Activated CD4-positive, alpha-beta T cell treated with anti-CD3 and anti-CD28 coated beads, Interleukin-10, Interleukin-2, amounts not matched to agents 100 ng/mL and 50 ng/mL, durations not matched to agents 16 hours and 8 hours (primary cell): Measurements from ENCODE around the gene UBLCP1.
"Not testable (repeated sequence)": the region's sequence is repeated elsewhere in the genome, so short reads cannot be mapped to it uniquely, and the experiment has no call there.

Source experiments
- DNase-seq: peaks from one replicate; pipeline ENCODE4 v3.0.0-alpha.2; 2020

UBLCP1 gene

GRCh38 chr5:159252195-159252594, 10.9 kb upstream of the UBLCP1 start:
- DNase-seq: no peak

- DNase-seq: no peak
These were observed 6.1 kb upstream of the UBLCP1 start for GRCh38 chr5:159257007-159257406.

- no peak for DNase-seq
These were observed 5.3 kb upstream of the UBLCP1 start for GRCh38 chr5:159257629-159258283.

- no peak for DNase-seq
These were observed 4.7 kb upstream of the UBLCP1 start for GRCh38 chr5:159258361-159258760.

GRCh38 chr5:159260212-159260611, 2.9 kb upstream of the UBLCP1 start:
- DNase-seq: not testable (repeated sequence)

- DNase-seq: no peak
These were observed 625 bp upstream of the UBLCP1 start for GRCh38 chr5:159262472-159262858.

- DNase-seq: no peak
These were observed 447 bp downstream of the UBLCP1 start for GRCh38 chr5:159263569-159263905.

GRCh38 chr5:159266764-159267163, 3.7 kb downstream of the UBLCP1 start:
- not testable (repeated sequence) for DNase-seq

- peak; percentile 15 for DNase-seq
These were observed 6.6 kb downstream of the UBLCP1 start for GRCh38 chr5:159269723-159270122.

- DNase-seq: no peak
These were observed 10.8 kb downstream of the UBLCP1 start for GRCh38 chr5:159273923-159274322.

- no peak for DNase-seq
These were observed 11.6 kb downstream of the UBLCP1 start for GRCh38 chr5:159274676-159275075.

- DNase-seq: peak; percentile 26
These were observed 23.4 kb downstream of the UBLCP1 start for GRCh38 chr5:159286420-159287035.

- no peak for DNase-seq
These were observed 27.7 kb downstream of the UBLCP1 start for GRCh38 chr5:159290741-159291140.

- DNase-seq: no peak
These were observed 31.8 kb downstream of the UBLCP1 start for GRCh38 chr5:159294921-159295320.

GRCh38 chr5:159297300-159297699, 34.2 kb downstream of the UBLCP1 start:
- not testable (repeated sequence) for DNase-seq

GRCh38 chr5:159301466-159301865, 38.4 kb downstream of the UBLCP1 start:
- DNase-seq: no peak

GRCh38 chr5:159301929-159302860, 39.1 kb downstream of the UBLCP1 start:
- DNase-seq: not testable (repeated sequence)

GRCh38 chr5:159303286-159303685, 40.2 kb downstream of the UBLCP1 start:
- no peak for DNase-seq

GRCh38 chr5:159304961-159305595, 42.0 kb downstream of the UBLCP1 start:
- DNase-seq: no peak

- no peak for DNase-seq
These were observed 46.8 kb downstream of the UBLCP1 start for GRCh38 chr5:159309689-159310433.

- DNase-seq: peak; percentile 18
These were observed 47.4 kb downstream of the UBLCP1 start for GRCh38 chr5:159310511-159310910.

GRCh38 chr5:159311063-159311462, 48.0 kb downstream of the UBLCP1 start:
- no peak for DNase-seq

GRCh38 chr5:159313197-159313596, 50.1 kb downstream of the UBLCP1 start:
- no peak for DNase-seq
